ENCODE results near the gene ATP8B2.

ATP8B2 gene

DNA sequence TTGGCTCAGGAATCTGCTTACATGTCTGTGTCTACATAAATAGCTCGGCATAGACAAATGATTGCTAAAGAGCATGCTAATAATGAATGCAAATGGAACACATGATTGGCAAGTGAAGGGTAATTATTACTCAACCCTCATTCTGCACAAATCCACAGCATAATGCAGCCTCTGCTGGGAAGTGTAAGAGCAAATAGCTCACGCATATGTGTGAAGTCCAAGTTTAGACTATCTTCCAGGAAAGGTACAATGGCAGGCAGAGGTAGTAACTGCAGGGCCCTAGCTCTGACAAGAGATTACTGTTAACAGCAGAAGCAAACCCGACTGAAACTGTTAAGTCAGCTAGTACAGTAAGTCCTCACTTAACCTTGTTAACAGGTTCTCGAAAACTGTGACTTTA lies 72.8 kb downstream of the ATP8B2 start:
- no peak for DNase-seq (ENCODE audit: low read depth)

DNA sequence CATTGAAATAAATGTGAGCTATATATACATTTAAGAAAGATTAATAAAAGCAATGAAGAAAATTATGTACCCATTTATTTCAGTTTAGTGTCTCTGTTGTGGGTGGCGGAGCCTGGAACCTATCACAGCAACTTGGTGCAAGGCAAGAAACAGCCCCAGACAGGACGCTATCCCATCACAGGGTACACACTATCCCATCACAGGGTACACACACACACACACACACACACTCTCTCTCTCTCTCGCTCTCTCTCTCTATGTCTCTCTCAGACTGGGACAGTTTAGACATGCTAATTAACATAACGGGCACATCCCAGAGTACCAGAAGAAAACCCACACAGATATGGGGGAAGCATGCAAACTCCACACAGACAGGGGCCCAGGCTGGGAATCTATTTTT lies 73.4 kb downstream of the ATP8B2 start:
- DNase-seq (ENCODE audit: low read depth) = no peak

DNA sequence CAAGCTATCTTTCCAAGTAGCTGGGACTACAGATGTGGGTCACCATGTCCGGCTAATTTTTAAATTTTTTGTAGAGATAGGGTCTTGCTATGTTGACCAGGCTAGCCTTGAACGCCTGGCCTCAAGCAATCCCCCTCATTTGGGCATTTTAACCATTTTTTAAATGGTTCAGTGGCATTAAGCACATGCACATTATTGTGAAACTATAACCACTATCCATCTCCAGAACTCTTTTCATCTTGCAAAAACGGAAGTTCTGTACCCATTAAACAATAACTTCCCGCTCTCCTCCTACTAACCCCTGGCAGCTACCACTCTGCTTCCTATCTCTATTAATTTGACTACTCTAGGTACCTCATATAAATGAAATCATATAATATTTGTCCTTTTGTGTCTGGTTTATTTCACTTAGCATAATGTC lies 75.1 kb downstream of the ATP8B2 start:
- DNase-seq (ENCODE audit: low read depth) = no peak

Data from T follicular helper cell (primary cell).